ENCODE data around the gene PANK3. TPM values are rescaled to one million over a fixed set of nuclear protein-coding genes. Genes with fewer than 3 reads are reported as not detected.

Gene PANK3
- total and polyA plus RNA-seq, 10 of the 15 experiments (the other 5 are each of a cell fraction or from before 2014, with no cell fraction given) = 4.7 to 43.7 (median 23.9) TPM

GRCh38 chr5:168531191-168531590 lies 48.0 kb downstream of the PANK3 start:
- WGBS (ENCODE audit: insufficient coverage, insufficient replicate concordance, low lambda C conversion rate, missing lambda C conversion rate) = 50% methylated on average over 5 of the region's 5 CpGs
- Histone ChIP-seq H2AFZ (ENCODE audit: control insufficient read depth, low read depth, low read length) (no peak overlapping the region), H4K20me1 (ENCODE audit: control insufficient read depth, insufficient read depth) (no peaks in the 10 kb centered on the region), H3K4me1 (ENCODE audit: control insufficient read depth, insufficient read depth, low read length) (no peaks in the 10 kb centered on the region), H3K9ac (ENCODE audit: control insufficient read depth, insufficient read depth, low read length) (no peak overlapping the region), H3K4me2 (ENCODE audit: control insufficient read depth, insufficient read depth) (no peak overlapping the region), H3K27me3 (replicated peaks in 1 of 2; ENCODE audit: control insufficient read depth in 2 of 2, insufficient read depth in 2 of 2, low read length in 1 of 2) (peaks cover 0 to 3% of the 10 kb centered on the region in 2 experiments; a peak in 1 of 4 replicates), H3K9me3 (replicated peaks; ENCODE audit: control insufficient read depth, insufficient read depth, low read length) (peaks cover 2% of the 10 kb centered on the region; the same call in 1 of the 3 replicates), H3K27ac (ENCODE audit: control insufficient read depth, insufficient read depth) (no peak overlapping the region), H3K4me3 (no peak overlapping the region), H3K36me3 (ENCODE audit: control insufficient read depth in 2 of 2, insufficient read depth in 2 of 2, low read length in 1 of 2) (no peaks in the 10 kb centered on the region), H3K79me2 (ENCODE audit: control insufficient read depth, insufficient read depth, low read length) (no peaks in the 10 kb centered on the region)
- in situ Hi-C loops (cut with MboI) (no loop called here), intact Hi-C loops (cut with micrococcal nuclease; ENCODE audit: unreplicated experiment) (no loop called here)
- ATAC-seq = no peak
- ChIA-PET SMC1A (ENCODE audit: uncharacterized antibody, unreplicated experiment) (no interaction called here), RAD21 (ENCODE audit: unreplicated experiment) (no interaction called here), CTCF (interaction anchor here (1.2 kb wide), 1 partner anchor 8 kb away, joined by 3 read pairs; no protein-coding TSS in a partner anchor), POLR2A (no interaction called here)
- no peak for DNase-seq (ENCODE audit: low read depth, low spot score)
- no peak for FAIRE-seq
- TF ChIP-seq TAF1 (IDR thresholded peaks at IDR 0.05; ENCODE audit: borderline replicate concordance, low read depth, low read length) (no peak), PML (IDR thresholded peaks at IDR 0.05; ENCODE audit: low read length) (no peak), HDAC6 (IDR thresholded peaks at IDR 0.05; ENCODE audit: unreplicated experiment) (no peak), FOXK2 (IDR thresholded peaks at IDR 0.05) (no peak), NKRF (conservative IDR thresholded peaks at IDR 0.05) (no peak), RELB (IDR thresholded peaks at IDR 0.05; ENCODE audit: low read depth) (no peak), RBBP5 (conservative IDR thresholded peaks at IDR 0.05) (no peak), TBL1XR1 (IDR thresholded peaks at IDR 0.05; ENCODE audit: low read depth, low read length) (no peak), ETV6 (conservative IDR thresholded peaks at IDR 0.05 in 1 of 2, IDR thresholded peaks at IDR 0.05 in 1 of 2; ENCODE audit: borderline replicate concordance in 1 of 2, low read depth in 1 of 2) (no peak), SIN3A (IDR thresholded peaks at IDR 0.05; ENCODE audit: low read depth, low read length) (no peak), IKZF2 (IDR thresholded peaks at IDR 0.05) (no peak), RAD21 (IDR thresholded peaks at IDR 0.05; ENCODE audit: insufficient read depth, low read depth, low read length) (no peak), IRF4 (IDR thresholded peaks at IDR 0.05; ENCODE audit: low read depth, low read length) (no peak)
- TF ChIP-seq, protein P1, sequence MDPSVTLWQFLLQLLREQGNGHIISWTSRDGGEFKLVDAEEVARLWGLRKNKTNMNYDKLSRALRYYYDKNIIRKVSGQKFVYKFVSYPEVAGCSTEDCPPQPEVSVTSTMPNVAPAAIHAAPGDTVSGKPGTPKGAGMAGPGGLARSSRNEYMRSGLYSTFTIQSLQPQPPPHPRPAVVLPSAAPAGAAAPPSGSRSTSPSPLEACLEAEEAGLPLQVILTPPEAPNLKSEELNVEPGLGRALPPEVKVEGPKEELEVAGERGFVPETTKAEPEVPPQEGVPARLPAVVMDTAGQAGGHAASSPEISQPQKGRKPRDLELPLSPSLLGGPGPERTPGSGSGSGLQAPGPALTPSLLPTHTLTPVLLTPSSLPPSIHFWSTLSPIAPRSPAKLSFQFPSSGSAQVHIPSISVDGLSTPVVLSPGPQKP (IDR thresholded peaks at IDR 0.05; ENCODE audit: low read depth, low read length) = no peak
- BruUV-seq (replicated peaks) = no TSS peak
